ENCODE results near the gene MAML2. TPM values are rescaled to one million over a fixed set of nuclear protein-coding genes. Genes with fewer than 3 reads are reported as not detected.

Gene MAML2
- total RNA-seq, 4 donors from 2014 or later: 34.2 to 49.8 (median 44.4) TPM

DNA sequence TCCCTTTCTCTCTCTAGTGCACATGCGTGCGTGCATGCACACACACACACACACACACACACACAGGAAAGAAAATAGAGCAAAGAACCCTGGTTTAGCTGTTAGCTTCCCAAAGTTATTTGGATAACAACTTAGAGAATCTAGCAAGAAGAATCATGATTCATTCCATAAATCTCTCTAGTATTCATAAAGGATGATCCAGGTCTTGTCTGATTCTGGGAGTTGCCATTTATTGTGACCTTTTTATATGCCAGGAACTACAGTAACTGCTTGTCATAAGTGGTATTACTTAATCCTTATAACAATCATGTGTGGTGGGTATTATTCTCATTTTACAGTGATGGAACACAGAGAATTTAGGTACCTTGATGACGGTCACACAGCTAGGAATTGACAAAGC, 277.6 kb downstream of the MAML2 start:
- ATAC-seq (ENCODE audit: low FRiP score) (no peak), DNase-seq (ENCODE audit: low spot score) (no peak)
- TF ChIP-seq, protein P1, sequence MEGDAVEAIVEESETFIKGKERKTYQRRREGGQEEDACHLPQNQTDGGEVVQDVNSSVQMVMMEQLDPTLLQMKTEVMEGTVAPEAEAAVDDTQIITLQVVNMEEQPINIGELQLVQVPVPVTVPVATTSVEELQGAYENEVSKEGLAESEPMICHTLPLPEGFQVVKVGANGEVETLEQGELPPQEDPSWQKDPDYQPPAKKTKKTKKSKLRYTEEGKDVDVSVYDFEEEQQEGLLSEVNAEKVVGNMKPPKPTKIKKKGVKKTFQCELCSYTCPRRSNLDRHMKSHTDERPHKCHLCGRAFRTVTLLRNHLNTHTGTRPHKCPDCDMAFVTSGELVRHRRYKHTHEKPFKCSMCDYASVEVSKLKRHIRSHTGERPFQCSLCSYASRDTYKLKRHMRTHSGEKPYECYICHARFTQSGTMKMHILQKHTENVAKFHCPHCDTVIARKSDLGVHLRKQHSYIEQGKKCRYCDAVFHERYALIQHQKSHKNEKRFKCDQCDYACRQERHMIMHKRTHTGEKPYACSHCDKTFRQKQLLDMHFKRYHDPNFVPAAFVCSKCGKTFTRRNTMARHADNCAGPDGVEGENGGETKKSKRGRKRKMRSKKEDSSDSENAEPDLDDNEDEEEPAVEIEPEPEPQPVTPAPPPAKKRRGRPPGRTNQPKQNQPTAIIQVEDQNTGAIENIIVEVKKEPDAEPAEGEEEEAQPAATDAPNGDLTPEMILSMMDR (IDR thresholded peaks at IDR 0.05): no peak

DNA sequence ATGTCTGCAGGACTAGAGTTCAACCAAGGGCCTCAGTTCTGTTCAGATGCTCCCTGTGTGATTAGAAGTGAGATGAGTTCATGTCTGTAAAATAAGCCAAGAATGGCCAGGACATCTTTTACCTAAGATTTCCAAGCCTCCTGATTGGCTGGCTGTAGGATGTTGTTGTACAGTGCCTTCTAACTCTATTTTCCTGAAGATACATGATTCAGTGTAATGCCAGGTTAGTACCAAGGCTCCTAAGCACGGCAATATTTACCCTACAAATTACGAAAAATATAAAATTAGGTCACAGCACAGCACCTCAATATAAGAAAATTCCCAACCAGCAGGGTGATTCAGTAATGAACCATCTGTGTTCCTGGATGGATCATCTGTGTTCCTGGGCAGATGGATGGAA, 279.1 kb downstream of the MAML2 start:
- no peak for ATAC-seq (ENCODE audit: low FRiP score)
- TF ChIP-seq, protein P1 (IDR thresholded peaks at IDR 0.05): no peak
- DNase-seq (ENCODE audit: low spot score): no peak

DNA sequence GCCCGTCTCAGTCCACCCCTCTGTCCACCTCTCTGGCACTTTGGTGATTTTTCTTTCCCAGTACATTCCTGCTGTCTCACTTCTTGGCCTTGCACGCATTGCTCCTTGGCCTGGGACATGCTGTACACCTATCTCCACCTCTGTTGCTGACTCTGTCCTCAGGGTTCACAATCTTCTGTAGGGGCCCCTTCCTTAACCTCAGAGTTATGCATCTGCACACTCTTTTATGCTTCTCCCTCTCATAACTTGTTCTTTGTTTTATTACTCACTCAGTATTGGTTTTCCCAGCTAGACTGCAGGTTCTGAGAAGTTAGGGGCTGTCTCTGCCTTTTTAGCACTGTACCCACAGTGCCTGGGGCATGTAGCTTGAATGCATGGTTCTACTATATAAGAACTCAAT, 279.9 kb downstream of the MAML2 start:
- no peak for ATAC-seq (ENCODE audit: low FRiP score)
- TF ChIP-seq, protein P1 (IDR thresholded peaks at IDR 0.05): no peak
- no peak for DNase-seq (ENCODE audit: low spot score)

DNA sequence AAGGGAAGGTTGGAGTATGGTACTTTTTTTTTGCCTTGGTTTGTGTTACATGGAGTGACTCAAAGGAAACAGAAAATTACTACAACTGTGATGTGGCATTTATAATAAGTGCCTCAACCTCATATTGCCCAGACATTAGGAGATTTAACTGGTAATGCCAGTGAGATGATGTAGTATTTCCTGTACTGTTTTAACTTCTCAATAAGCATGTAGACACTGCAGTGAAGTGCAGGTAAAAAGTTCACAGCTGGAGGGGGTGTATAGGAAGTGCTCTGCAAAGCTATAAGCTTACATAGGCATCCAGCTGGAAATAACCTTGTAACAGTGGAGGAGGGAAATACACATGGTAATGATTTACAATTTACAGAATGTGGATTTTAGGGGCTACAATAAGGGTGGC, 280.9 kb downstream of the MAML2 start:
- TF ChIP-seq, protein P1 (IDR thresholded peaks at IDR 0.05): no peak
- ATAC-seq (ENCODE audit: low FRiP score) (no peak), DNase-seq (ENCODE audit: low spot score) (no peak)

DNA sequence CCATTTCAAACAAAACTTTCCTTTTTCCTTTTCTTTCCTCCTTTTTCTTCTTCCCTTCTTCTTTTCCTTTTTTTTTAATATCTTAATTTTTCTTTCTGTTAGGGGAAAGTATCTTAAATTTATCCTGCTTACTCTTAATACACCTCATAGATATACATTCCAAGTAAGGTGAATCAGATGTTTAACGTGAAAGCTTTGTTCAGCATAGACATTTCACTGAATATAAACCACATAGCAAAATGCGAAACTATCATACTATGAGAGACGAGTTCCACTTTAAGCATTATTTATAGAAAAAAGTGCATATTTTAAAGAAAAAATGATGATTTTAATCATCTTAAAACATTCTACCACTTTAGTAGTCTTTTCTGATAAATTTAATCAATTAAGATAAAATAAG, 281.3 kb downstream of the MAML2 start:
- ATAC-seq (ENCODE audit: low FRiP score) (no peak), DNase-seq (ENCODE audit: low spot score) (no peak)
- TF ChIP-seq, protein P1 (IDR thresholded peaks at IDR 0.05): no peak

DNA sequence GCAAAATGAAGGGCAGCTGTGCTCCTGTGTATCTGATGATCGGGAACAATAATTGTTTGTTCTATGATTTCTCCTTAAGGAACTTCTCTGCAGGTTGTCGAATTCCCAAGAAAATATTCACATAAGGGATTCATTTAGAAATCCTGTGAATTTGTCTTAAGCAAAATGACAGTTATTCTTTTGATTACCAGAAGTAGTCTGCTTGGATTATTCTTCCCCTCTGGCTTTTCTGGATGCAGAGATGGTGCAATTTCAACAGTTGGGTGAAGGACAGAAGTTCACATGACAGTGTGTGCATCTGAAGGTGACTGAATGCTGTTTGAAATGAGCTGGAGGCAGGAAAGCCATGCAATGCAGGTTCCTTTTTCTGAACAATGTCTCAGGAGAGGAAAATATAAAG, 281.9 kb downstream of the MAML2 start:
- TF ChIP-seq, protein P1 (IDR thresholded peaks at IDR 0.05): no peak
- ATAC-seq (ENCODE audit: low FRiP score) (no peak), DNase-seq (ENCODE audit: low spot score) (no peak)

DNA sequence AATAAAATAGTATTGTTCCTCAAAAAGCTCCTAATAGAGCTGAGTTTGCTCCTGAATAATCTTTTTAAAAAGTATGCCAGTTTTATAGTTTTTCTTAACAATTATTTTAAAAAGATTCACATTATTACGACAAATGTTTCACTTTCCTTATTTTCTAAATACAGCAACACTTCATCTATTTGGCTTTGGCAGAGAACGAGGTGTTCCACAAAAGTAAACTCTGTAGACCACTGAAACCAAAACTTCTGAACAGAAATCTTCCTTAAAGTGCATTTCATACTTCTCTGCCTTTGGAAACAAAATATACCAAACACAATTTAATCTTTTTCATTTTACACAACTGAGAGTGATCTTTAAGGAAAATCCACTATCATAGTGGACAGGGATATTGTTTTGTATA, 285.5 kb downstream of the MAML2 start:
- TF ChIP-seq, protein P1 (IDR thresholded peaks at IDR 0.05): no peak
- ATAC-seq (ENCODE audit: low FRiP score) (no peak), DNase-seq (ENCODE audit: low spot score) (no peak)

Data from omental fat pad (tissue), 4 donors.